ENCODE measurements around the gene NTN1. TPM values are rescaled to one million over a fixed set of nuclear protein-coding genes. Genes with fewer than 3 reads are reported as not detected.
A peak's percentile ranks its signal among the peaks of the same experiment; 100 is the strongest.

Gene NTN1
- total and polyA plus RNA-seq, 2 experiments from 2014 or later, result 0.11 to 0.21 TPM

DNA sequence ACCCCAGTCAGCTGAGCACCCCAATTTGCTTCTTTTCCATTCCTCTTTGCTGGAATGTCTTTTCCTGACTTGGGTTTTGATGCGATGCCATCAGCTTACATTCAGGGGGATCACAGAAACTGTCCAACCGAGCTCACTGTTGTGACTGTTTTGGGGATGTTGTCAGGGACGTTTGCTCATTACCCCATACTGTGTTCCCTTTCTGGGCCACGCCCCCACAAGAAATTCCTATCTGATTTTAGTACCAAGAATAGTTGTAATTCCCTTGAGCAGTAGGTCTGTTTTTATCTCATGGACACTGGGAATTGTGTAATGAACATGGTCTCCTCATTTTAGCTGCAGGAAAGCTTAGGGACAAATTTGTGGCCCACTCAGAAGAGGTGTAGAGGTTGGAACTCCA lies 2.6 kb upstream of the NTN1 start:
- Histone ChIP-seq H4K20me1 (ENCODE audit: insufficient read depth) (no peaks in the 10 kb centered on the region), H3K79me2 (ENCODE audit: insufficient read depth) (no peaks in the 10 kb centered on the region), H3K4me1 (ENCODE audit: insufficient read depth) (no peaks in the 10 kb centered on the region), H3K9me2 (ENCODE audit: insufficient read depth) (no peaks in the 10 kb centered on the region), H3K27ac (no peak overlapping the region), H2AFZ (no peak overlapping the region), H3F3A (ENCODE audit: insufficient read depth) (no peaks in the 10 kb centered on the region), H3K9me3 (ENCODE audit: low read depth) (no peaks in the 10 kb centered on the region), H3K4me3 (no peak overlapping the region), H3K4me2 (ENCODE audit: unreplicated experiment) (no peak overlapping the region), H3K27me3 (replicated peaks; ENCODE audit: insufficient read depth) (peaks cover 35% of the 10 kb centered on the region), H3K36me3 (ENCODE audit: low read depth) (no peaks in the 10 kb centered on the region), H3K9ac (no peak overlapping the region)
- no peak for TF ChIP-seq EZH2phosphoT487 (IDR thresholded peaks at IDR 0.05; ENCODE audit: insufficient read depth, low read depth)
- no peak for TF ChIP-seq EZH2 (IDR thresholded peaks at IDR 0.05; ENCODE audit: insufficient read depth, poor library complexity, severe bottlenecking)
- WGBS, 2 experiments (ENCODE audit: low coverage in 1 of 2, low lambda C conversion rate in 2 of 2, missing lambda C conversion rate in 2 of 2), result 62 to 75% methylated on average over 4 of the region's 4 CpGs
- peak; percentile 15 for DNase-seq
- in situ Hi-C loops (cut with MboI), result no loop called here

DNA sequence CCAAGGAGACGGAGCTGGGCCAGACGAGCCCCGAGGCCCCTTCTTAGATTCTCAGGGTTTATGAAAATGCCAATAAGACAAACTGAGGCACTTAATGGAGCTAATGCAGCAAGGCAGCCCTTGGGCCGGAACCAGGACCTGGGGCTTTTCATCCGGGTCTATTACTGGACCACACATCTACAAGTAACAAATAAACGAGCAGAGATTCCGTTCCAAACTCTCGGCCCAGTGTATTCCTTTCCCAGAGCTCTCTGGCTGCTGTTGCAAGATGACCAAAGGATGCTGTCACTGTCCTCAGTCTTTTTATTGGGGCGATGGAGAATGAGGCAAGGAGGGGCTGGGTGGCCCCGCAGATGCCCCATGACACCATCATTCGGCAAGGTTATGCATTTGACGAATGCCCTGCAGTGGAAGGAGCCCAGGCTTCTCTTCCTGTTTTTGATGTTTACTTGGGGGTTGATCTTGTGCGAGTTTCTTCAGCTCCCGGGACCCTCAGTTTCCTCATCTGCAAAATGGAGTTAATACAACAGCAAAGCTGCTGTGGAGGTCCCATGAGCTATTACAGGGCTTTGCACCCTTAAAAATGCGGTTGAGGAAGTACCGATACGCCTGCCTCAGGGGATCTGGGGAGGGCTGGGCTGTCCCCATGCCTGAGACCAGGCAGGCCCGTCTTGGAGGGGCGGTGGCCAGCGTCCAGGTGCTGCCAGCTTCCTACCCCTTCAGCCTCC lies 1.1 kb upstream of the NTN1 start:
- Histone ChIP-seq H3K27ac (no peak overlapping the region), H2AFZ (no peak overlapping the region), H3K27me3 (replicated peaks; ENCODE audit: insufficient read depth) (peaks cover 51% of the 10 kb centered on the region), H3K4me3 (no peak overlapping the region), H3F3A (ENCODE audit: insufficient read depth) (no peaks in the 10 kb centered on the region), H3K79me2 (ENCODE audit: insufficient read depth) (no peaks in the 10 kb centered on the region), H3K9me2 (ENCODE audit: insufficient read depth) (no peaks in the 10 kb centered on the region), H3K4me1 (ENCODE audit: insufficient read depth) (no peaks in the 10 kb centered on the region), H3K9ac (no peak overlapping the region), H4K20me1 (ENCODE audit: insufficient read depth) (no peaks in the 10 kb centered on the region), H3K9me3 (ENCODE audit: low read depth) (no peaks in the 10 kb centered on the region), H3K4me2 (ENCODE audit: unreplicated experiment) (no peak overlapping the region), H3K36me3 (ENCODE audit: low read depth) (no peaks in the 10 kb centered on the region)
- in situ Hi-C loops (cut with MboI), result no loop called here
- 67 to 69% methylated on average over 20 of the region's 20 CpGs for WGBS, 2 experiments (ENCODE audit: low coverage in 1 of 2, low lambda C conversion rate in 2 of 2, missing lambda C conversion rate in 2 of 2)
- TF ChIP-seq EZH2 (IDR thresholded peaks at IDR 0.05; ENCODE audit: insufficient read depth, poor library complexity, severe bottlenecking), result no peak
- no peak for TF ChIP-seq EZH2phosphoT487 (IDR thresholded peaks at IDR 0.05; ENCODE audit: insufficient read depth, low read depth)
- DNase-seq, result no peak

DNA sequence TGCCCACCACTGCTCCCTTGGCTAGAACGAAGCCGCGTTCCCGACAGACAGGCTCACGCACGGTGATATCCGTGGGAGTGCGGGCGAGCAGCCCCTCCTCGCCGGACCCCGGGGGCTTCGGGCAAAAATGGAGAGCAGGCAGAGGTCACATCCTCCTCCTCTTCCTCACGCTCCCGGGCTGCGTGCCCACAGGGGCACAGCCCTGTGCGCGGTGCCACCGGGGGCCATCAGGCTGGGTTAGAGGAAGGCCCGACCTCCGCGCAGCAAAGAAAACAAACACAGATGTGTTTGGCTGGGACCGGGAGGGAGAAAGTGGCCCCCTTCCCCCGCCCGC lies 519 bp upstream of the NTN1 start:
- H3K4me1 ChIP-seq (ENCODE audit: insufficient read depth), result no peaks in the 10 kb centered on the region
- H3K4me3 ChIP-seq, result peak overlapping the region; percentile 70
- no peaks in the 10 kb centered on the region for H3K9me2 ChIP-seq (ENCODE audit: insufficient read depth)
- DNase-seq, result no peak
- H3K79me2 ChIP-seq (ENCODE audit: insufficient read depth), result no peaks in the 10 kb centered on the region
- H2AFZ ChIP-seq, result peak overlapping the region; percentile 63
- WGBS, 2 experiments (ENCODE audit: low coverage in 1 of 2, low lambda C conversion rate in 2 of 2, missing lambda C conversion rate in 2 of 2), result 3 to 7% methylated on average over 14 to 20 of the region's 25 CpGs
- no peak for TF ChIP-seq EZH2 (IDR thresholded peaks at IDR 0.05; ENCODE audit: insufficient read depth, poor library complexity, severe bottlenecking)
- no peaks in the 10 kb centered on the region for H4K20me1 ChIP-seq (ENCODE audit: insufficient read depth)
- H3K36me3 ChIP-seq (ENCODE audit: low read depth), result no peaks in the 10 kb centered on the region
- no peaks in the 10 kb centered on the region for H3F3A ChIP-seq (ENCODE audit: insufficient read depth)
- in situ Hi-C loops (cut with MboI), result no loop called here
- H3K9me3 ChIP-seq (ENCODE audit: low read depth), result no peaks in the 10 kb centered on the region
- H3K9ac ChIP-seq, result no peak overlapping the region
- no peak overlapping the region for H3K27ac ChIP-seq
- peaks cover 56% of the 10 kb centered on the region for H3K27me3 ChIP-seq (replicated peaks; ENCODE audit: insufficient read depth)
- peak overlapping the region; percentile 44 for H3K4me2 ChIP-seq (ENCODE audit: unreplicated experiment)

DNA sequence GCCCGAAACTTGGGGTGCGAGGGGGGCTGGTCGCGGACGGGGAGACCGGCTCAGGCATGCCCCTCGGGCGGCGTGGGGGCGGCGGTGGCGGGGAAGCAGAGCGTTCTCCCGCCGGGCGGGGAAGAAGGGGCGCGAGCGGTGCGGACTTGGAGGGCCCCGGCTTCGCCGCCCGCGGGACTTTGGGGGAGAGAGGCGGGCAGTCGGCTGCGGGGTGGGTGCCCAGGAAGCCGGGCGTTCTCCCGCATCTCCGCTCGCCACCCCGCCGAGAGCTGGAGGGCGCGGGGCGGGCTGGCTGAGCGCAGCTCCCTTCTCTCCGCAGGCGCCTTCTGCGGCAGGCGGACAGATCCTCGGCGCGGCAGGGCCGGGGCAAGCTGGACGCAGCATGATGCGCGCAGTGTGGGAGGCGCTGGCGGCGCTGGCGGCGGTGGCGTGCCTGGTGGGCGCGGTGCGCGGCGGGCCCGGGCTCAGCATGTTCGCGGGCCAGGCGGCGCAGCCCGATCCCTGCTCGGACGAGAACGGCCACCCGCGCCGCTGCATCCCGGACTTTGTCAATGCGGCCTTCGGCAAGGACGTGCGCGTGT lies 772 bp downstream of the NTN1 start:
- H3K9ac ChIP-seq, result no peak overlapping the region
- H3K79me2 ChIP-seq (ENCODE audit: insufficient read depth), result no peaks in the 10 kb centered on the region
- peak overlapping the region; percentile 70 for H3K4me3 ChIP-seq
- H2AFZ ChIP-seq, result 0 out of 2 replicates have a peak overlapping the region, but pooled peaks have one; percentile 33
- peak; percentile 62 for DNase-seq
- H3K36me3 ChIP-seq (ENCODE audit: low read depth), result no peaks in the 10 kb centered on the region
- 2% methylated on average over 35 to 42 of the region's 79 CpGs for whole genome bisulfite sequencing, 2 experiments (ENCODE audit: low coverage in 1 of 2, low lambda C conversion rate in 2 of 2, missing lambda C conversion rate in 2 of 2)
- H3K4me2 ChIP-seq (ENCODE audit: unreplicated experiment), result peak overlapping the region; percentile 58
- H3K27ac ChIP-seq, result no peak overlapping the region
- no peak for TF ChIP-seq EZH2phosphoT487 (IDR thresholded peaks at IDR 0.05; ENCODE audit: insufficient read depth, low read depth)
- TF ChIP-seq EZH2 (IDR thresholded peaks at IDR 0.05; ENCODE audit: insufficient read depth, poor library complexity, severe bottlenecking), result peak; percentile 41
- H3K9me2 ChIP-seq (ENCODE audit: insufficient read depth), result no peaks in the 10 kb centered on the region
- no peaks in the 10 kb centered on the region for H3F3A ChIP-seq (ENCODE audit: insufficient read depth)
- no peaks in the 10 kb centered on the region for H4K20me1 ChIP-seq (ENCODE audit: insufficient read depth)
- H3K4me1 ChIP-seq (ENCODE audit: insufficient read depth), result no peaks in the 10 kb centered on the region
- peaks cover 65% of the 10 kb centered on the region for H3K27me3 ChIP-seq (replicated peaks; ENCODE audit: insufficient read depth)
- in situ Hi-C loops (cut with MboI), result no loop called here
- H3K9me3 ChIP-seq (ENCODE audit: low read depth), result no peaks in the 10 kb centered on the region
